Right renal pelvis (tissue), 4 donors: ENCODE data around the gene CXCR5. TPM values are rescaled to one million over a fixed set of nuclear protein-coding genes. Genes with fewer than 3 reads are reported as not detected.

Experiments used
- DNase-seq, 4 donors: peaks; one replicate each; pipeline ENCODE4 v3.0.0-alpha.2; 2013; ENCODE audit warnings: low read depth in 4 of 4, low spot score in 3 of 4, missing footprints in 1 of 4
- polyA plus RNA-seq, 4 donors: library from polyadenylated mRNA; unstranded; fragments of 120-200 nt; gene quantifications; one replicate each; pipeline ENCODE4 v1.2.1, GENCODE V29; 2013; ENCODE audit not compliant: insufficient read length in 4 of 4

Gene CXCR5
- polyA plus RNA-seq, 4 donors = not detected

DNA sequence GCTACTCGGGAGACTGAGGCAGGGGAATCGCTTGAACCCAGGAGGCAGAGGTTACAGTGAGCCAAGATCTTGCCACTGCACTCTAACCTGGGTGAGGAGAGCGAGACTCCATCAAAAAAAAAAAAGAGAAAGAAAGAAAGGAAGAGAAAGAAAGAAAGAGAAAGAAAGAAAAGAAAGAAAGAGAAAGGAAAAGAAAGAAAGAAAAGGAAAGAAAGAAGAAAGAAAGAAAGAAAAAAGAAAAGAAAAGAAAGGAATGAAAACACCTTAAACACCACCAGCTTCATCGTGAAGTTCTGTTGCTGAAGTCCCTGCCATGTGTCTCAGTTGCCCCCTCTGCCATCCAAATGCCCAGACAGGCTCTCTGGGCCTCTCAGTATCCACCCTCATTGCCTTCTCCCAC, 9.9 kb upstream of the CXCR5 start:
- DNase-seq = no peak

DNA sequence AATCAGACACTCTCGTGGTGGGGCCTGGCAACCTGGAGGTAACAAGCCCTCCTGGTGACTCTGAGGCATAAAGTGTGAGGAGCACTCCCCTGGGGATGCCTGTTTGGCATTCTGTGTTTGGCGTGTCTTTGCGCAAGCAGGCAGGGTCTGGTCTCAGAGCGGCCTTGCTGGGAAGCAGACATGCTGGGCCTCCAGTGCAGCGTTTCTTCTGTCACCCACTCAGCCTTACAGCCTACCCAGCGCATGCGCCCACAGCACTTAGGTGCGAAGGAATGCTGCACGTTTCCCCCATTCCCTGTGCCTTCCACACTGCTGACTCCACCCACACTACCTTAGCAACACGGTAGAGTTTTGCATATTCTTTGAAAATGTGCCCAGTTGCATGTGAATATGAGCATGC, 7.4 kb upstream of the CXCR5 start:
- no peak for DNase-seq

DNA sequence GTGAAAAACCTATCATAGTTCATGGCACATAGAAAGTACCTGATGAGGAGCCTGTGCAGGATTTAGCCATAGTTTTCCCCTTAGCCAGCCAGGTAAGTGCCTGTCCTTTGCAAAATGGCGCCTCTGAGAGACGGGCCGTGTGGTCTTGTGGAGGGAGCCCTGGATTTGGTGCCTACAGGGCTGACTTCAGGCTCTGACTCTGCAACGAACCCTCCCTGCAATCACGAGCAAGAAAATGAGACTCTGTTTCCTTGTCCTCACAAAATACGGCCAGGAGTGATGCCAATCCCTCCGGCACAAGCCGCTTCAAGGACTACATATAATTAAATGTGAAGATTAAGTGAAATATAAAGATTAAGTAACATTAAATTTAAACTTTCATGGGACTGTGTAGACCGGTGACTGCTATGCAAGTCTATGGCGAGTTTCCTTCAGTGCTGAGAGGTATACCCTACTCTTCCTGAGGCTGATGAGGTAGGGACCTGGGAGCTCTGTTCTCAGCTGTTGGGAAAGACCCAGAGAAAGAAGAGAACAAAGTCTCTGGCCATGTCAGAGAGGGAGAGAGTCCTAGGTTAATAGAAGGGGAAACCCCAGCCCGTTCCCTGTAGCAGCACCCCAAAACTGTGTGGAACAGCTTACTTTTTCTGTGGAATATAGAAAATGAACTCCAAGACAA, 6.1 kb upstream of the CXCR5 start:
- DNase-seq = no peak

DNA sequence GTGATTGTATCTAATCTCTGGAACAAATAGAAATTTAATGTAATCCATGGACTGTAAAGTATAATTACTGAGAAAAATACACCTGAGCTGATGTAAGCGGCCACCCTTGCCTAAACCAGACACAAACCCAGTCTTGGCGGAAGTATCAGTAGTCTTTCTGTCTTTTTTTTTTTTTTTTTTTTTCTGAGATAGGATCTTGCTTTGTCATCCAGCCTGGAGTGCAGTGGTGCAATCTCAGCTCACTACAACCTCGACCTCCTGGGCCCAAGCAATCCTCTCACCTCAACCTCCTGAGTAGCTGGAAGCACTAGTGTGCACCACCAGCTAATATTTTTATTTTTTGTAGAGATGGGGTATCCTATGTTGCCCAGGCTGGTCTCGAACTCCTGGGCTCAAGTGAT, 5.5 kb upstream of the CXCR5 start:
- no peak for DNase-seq

DNA sequence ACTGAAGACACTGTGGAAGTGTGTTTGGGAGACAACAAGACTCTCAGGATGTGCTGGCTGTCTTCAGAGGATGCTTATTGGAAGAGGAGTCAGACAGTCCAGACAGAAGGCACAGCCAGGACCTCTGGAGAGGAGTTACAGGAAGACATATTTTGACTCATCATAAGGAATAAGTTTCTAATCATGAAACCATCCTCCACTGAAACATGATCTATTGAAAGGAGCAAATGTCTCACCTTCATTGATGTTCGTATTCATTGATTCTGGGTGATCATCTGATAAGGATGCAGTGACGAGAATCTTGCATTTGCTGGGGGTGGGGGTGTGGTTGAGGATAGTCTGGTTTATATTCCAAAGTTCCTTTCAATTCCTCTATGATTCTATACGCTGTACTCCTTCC, 2.5 kb upstream of the CXCR5 start:
- no peak for DNase-seq

DNA sequence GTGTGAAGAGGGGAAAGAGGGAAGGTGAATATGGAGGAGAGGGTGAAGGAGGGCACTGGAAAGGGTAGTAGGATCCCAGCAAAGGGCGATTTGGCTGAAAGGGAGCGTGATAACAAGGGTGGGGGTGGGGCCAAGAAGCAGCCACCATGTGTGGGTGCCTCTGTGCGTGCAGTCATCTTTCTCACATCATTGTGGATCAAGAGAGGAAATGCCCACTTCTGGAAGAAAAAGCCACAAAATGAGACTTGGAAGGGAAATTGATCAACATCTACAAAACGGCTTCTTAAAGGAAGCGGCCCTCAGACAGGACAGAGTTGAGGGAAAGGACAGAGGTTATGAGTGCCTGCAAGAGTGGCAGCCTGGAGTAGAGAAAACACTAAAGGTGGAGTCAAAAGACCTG, 1.2 kb upstream of the CXCR5 start:
- DNase-seq = no peak

DNA sequence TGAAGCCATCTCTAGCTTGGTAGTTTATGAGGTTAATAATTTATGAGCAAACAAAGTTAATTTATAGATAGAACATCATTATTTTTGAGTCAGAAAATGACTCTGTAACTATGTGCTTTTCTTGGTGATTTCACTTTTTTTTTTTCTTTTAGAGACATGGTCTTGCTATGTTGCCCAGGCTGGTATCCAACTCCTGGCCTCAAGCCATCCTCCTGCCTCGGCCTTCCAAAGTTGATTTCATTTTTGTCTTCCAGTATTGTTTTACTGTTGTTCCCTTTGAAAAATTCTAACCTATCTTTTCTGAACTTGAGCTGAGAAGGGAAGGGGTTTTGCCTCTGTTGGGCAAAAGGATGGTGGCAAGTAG, 706 bp upstream of the CXCR5 start:
- no peak for DNase-seq

DNA sequence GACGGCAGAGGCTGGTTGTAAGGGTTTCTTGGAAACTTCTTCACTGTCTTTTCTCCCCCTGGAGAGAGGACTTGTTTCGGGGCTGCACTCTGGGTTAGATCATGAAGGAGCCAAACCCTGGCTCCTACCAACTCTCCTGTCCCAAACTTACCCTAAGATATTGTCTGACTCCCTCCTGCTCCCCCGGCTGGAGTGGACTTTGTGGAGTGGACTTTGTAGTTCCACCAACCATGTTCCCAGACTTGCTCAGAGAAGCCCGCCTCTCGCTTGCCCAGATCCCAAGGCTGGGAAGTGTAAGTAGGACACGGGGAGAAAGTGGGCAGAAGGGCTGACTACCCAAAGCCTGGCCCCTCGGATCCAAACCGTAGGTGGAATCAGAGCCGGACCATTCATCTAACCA, 1.2 kb downstream of the CXCR5 start:
- no peak for DNase-seq

DNA sequence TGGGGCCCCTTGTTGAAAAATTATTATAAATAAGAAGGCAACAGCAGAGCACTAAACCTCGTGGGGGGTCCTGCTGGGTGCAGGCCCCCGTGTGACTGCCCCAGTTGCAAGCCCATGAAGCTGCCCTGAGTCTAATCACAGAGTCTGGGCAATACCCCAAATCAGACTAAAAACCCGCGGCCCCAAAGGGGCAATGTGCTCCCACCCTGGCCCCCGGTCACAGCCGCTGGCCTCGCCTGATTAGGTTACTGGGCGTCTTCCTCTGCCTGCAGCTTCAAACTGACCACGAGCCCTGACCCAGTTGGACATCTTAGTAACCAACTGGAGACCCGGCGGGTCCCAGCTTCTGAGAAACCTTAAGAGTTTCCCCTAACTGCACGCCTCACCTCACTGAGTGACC, 1.6 kb downstream of the CXCR5 start:
- no peak for DNase-seq

DNA sequence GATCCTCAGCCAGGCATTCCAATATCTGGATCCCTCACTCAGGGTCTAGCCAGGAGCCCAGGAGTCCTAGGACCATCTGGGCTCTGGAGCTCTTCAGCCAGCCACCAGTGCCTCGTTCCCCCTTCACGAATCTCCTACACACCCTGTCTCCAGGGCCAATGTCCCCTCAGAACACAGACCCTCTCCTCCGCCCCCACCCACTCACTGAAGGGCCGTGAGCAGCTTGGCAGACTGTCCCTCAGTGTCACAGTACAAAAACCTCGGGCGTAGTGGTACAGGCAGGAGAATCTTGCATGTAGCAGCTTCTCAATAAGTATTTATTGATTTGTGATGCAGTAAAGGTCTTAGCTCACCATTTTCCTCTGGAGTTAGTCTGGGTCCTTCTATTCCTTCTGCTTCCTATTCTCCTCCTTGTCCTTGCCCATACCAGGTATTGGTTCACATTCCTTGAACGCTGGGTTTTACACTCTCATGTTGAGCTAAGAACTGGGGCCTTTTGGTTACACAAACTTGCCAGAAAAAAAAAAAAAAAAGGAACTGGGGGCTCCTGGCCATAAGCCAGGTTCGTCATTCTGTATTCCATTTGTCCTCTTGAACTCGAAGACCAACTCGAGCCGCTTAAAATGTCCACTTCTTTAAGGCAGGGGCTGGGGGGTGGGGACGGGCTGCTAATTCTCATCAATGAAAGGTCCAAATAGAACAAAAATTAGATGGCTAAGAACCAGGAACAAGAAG, 2.3 kb downstream of the CXCR5 start:
- DNase-seq = no peak

DNA sequence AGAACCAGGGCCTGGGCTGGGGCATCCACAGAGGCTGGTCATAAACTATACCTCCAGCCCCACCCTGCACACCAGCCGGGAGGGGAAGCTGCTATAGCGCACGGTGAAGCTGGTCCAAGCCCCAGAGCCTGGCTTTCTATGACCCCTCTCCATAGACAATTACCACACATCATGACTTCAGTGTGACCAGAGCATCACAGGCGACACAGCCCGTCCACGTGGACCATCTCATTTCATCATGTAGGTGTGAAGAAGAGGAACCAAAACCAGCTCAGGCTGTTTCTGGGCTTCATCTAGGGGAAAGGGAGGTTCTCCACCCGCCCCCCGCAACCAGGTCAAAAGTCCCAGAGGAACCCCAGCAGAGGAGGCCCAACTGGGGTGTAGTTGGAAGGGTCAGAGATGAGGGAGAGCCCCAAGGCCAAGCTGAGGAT, 3.0 kb downstream of the CXCR5 start:
- DNase-seq = no peak

DNA sequence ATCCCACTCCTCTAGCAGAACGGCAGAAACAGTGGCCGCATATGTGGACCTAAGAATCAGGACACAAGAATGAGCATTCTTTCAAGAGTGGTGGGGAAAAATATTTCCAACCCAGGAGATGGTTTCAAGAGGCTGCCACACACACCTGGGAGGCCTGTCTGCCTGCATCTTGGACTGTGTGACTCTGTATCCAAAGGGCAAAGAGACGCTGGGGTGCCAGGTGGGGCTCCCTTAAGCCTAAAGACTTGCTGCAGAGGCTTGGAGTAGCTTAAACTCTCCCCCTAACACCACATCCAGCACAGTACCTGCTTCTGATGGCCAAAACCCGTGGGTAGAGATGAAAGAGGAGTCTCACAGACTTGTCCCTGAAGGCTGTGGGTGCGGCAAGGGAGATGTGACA, 3.5 kb downstream of the CXCR5 start:
- DNase-seq = no peak

DNA sequence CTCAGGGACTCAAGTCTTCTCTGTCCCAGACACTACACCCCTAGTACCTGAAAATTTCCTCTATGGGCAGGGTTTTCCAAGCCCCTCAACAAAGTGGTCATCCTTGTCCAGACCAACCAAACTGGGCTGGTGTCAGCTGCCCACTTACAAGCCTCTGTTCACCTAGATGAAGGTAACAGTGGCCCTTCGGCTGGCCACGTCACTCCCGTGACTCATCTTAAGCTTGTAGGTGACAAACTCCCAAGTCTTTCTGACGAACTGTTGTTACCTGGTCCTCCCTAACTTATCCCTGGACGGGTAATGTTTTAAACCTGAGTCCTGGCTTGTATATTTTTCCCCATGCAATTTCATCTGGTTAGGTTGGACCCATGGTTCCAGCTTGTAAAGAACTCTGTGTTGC, 4.7 kb downstream of the CXCR5 start:
- DNase-seq = no peak

DNA sequence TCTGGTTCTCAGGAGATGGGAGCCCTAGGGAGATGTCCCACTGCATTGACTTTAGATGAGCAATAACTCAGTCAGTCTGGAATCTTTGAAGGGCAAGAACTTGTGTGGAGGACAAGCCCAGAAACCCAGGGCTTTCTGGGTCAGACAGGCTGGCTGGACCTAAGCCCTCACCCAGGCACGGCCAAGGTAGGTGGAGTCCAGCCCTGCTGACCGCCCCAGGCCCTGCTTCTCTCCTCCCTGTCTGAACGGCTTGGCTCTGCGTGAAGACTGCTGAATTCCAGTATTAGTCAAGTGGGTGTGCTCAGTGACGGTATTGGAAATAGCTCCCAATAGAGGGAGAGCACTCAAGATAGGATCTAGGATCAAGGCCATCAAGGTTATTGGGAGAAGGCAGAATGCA, 6.1 kb downstream of the CXCR5 start:
- no peak for DNase-seq

DNA sequence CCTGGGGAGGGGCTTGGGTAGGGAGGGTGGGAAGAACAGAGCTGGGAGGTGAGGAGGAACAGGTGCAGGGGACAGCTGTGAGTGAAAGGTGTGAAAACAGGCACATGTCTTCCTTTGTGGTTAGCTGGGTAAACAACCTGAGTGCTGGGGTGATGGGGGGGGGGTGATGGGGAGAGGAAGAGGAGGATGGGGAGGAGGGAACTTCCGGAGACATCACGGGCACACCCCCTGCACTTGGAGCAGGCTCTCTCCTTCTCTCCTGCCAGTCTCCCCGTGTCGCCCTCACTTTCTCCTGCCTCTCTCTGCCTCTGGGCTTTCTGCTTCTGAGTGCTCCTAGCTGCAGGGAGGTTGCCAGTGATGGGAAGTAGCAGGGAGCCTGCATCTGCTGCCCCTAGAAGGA, 8.8 kb downstream of the CXCR5 start:
- no peak for DNase-seq

DNA sequence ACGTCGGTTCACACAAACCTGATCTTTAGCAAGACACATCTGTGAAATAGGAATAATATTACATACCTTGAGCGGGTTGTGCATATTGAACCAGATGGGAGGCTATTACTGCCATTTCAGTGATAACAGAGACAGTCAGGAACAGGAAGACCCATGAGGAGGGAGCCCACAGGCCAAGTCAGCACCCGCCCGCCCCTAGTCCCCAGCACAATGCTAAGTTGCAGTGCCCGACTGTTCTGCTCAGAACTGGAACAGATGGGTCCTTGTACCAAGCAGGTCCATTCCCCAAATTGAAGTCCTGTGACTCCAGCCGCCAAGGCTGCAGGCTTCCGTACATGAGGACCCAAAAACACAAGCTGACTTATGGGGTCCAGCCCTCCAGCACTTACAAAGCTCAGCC, 9.3 kb downstream of the CXCR5 start:
- no peak for DNase-seq

DNA sequence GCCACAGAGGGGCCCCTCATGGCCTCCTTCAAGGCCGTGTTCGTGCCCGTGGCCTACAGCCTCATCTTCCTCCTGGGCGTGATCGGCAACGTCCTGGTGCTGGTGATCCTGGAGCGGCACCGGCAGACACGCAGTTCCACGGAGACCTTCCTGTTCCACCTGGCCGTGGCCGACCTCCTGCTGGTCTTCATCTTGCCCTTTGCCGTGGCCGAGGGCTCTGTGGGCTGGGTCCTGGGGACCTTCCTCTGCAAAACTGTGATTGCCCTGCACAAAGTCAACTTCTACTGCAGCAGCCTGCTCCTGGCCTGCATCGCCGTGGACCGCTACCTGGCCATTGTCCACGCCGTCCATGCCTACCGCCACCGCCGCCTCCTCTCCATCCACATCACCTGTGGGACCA, 10.0 kb downstream of the CXCR5 start:
- DNase-seq = no peak

DNA sequence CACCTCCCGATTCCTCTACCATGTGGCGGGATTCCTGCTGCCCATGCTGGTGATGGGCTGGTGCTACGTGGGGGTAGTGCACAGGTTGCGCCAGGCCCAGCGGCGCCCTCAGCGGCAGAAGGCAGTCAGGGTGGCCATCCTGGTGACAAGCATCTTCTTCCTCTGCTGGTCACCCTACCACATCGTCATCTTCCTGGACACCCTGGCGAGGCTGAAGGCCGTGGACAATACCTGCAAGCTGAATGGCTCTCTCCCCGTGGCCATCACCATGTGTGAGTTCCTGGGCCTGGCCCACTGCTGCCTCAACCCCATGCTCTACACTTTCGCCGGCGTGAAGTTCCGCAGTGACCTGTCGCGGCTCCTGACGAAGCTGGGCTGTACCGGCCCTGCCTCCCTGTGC, 10.5 kb downstream of the CXCR5 start:
- no peak for DNase-seq

DNA sequence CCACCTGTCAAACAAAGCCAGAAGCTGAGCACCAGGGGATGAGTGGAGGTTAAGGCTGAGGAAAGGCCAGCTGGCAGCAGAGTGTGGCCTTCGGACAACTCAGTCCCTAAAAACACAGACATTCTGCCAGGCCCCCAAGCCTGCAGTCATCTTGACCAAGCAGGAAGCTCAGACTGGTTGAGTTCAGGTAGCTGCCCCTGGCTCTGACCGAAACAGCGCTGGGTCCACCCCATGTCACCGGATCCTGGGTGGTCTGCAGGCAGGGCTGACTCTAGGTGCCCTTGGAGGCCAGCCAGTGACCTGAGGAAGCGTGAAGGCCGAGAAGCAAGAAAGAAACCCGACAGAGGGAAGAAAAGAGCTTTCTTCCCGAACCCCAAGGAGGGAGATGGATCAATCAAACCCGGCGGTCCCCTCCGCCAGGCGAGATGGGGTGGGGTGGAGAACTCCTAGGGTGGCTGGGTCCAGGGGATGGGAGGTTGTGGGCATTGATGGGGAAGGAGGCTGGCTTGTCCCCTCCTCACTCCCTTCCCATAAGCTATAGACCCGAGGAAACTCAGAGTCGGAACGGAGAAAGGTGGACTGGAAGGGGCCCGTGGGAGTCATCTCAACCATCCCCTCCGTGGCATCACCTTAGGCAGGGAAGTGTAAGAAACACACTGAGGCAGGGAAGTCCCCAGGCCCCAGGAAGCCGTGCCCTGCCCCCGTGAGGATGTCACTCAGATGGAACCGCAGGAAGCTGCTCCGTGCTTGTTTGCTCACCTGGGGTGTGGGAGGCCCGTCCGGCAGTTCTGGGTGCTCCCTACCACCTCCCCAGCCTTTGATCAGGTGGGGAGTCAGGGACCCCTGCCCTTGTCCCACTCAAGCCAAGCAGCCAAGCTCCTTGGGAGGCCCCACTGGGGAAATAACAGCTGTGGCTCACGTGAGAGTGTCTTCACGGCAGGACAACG, 11.7 kb downstream of the CXCR5 start:
- DNase-seq = no peak

DNA sequence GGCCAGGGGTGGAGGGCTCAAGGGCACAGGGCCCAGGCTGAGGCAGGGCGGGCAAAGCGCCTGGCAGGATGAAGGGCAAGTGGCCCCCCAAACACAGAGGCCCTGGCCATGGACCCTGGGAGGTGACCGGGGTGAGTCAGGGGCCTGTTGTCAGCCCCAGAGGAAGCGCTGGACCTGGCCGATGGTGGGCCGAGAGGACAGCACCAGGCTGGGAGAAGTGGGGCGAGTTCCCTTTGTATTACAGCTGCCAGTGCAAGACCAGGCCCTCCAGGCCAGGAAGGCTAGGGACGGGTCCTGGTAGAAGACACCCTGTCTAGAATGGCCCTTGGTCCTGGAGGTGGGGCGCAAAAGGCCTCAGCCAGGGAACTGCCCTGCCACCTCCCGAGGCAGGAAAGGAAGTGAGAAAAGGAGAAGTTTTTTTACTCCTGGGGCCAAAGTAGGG, 12.8 kb downstream of the CXCR5 start:
- DNase-seq = no peak

DNA sequence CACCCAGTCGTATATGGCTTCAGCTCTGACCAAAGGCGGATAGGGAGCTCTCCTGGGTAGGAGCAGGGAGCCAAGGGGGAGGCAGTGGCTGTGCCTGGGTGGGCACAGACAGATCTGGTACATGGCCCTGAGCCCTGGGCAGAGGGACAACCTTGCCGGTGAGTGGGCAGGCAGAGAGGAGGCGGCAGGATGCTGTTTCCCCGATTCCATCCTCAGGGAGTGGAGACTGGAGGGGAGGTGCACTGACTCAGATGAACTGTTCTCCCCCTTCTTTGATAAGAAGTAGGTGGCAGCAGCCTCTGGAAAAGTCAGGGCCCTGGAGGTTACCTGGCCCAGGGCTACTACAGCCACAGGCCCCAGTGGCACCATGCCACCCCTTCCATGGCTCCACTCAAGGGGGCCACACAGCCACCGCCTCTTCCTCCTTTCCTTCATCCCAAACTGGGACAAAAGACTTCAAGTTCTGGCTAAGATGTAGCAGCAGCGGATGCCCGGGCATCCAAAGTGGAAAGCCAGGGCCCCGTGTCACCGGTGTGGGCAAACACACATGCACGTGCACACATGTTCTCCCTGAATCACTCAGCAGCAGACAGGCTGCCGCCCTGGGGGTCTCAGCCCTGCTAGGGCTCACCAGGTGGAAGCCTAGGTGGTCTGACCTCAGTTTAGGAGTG, 13.4 kb downstream of the CXCR5 start:
- DNase-seq = no peak
